HG02763 (cell line): ENCODE results near the gene FAM174C.

Source experiments
- ATAC-seq: cut with Tn5 transposase; IDR thresholded peaks from one replicate; pipeline ENCODE4 v1.9.1; 2021; ENCODE audit warnings: mild to moderate bottlenecking, moderate library complexity; ENCODE audit not compliant: unreplicated experiment

Gene FAM174C

DNA sequence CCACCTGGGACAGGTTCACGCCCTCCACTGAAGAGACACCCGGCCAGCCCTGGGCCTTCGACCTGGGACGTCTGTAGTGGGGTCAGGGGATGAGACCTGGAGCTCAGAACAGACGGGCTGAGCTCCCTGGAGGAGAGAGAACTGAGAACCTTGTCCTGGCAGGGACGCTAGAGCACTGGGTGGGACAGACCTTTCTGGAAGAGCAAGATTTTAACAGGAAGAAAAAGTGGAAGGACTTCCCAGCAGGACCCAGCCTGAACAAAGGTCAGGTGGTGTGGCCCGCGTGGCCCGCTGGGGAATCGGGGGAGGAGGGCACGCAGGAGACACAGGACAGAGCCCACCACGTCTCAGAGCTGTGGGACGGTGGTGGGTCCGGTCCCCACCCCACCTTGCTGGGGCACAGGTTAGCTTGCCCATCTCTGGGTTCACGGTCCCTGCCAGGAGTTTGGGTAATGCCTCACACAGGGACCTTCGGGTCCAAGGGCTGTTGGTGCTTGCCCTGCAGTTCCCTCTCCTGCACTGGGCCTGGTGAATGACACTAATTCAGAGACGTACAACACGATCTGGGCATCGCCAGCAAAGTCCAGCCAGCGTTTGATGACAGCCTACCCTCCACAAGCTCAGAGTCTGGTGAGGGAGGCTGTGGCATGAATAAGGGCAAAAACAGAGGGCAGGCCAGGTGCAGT is 9.1 kb downstream of the FAM174C start:
- ATAC-seq: no peak

DNA sequence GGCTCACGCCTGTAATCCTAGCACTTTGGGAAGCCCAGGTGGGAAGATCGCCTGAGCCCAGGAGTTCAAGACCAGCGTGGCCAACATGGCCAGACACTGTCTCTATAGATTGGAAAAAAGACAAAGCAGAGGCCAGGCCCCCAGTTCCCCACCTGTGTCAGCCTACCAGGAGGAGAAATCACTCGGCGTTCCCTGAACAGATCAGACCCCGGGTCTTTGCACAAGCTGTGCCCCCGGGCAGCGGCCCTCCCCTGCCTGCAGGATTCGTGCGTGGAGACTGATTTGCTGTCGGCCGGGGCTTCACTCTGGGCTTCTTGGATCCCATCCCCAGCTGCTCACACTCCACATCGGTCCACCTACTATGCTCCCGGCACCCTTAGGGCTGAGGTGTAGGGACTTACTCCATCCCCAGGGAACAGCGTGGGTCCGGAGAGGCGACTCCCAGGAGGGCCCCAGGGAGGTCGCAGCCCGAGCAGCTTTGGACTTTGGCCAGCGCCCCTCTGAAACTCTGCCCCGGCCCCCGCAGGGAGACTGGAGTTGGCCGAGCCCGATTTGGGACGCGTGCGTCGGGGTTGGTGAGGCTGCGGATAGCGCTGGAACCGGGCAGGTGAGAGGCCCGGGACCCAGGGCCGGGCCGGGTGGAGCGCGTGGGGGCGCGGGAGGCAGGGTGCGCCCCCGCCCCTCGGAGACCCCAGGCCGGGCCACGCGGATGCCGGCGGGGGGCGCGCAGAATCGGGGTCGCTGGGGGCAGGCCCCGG is 9.8 kb downstream of the FAM174C start:
- ATAC-seq: no peak

DNA sequence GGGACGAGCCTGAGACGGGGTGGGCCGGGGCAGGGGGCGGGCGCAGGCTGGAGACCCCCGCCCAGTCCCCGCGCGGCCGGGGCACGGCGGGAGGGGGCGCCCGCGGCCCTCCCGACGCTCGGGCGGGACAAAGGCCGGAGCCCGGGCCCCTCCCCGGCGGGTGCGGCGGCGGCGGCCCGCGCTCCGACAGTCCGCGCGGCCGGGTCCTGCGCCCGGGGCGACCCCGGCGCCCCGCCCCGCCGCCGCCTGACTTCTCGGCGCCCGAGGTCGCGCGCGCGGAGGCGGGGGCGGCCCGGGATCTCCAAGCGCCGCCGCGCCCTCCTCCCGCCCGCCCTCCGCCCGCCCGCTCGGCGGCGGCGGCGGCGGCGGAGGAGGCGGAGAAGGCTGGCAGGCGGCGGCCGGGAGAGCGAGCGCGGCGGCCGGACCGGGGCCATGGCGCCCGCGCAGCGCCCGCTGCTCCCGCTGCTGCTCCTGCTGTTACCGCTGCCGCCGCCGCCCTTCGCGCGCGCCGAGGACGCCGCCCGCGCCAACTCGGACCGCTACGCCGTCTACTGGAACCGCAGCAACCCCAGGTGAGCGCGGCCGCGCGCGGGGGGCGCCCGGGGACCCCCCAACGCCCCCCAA is 10.5 kb downstream of the FAM174C start, which contains the start of gene EFNA2:
EFNA2 (plus strand) TSS at position 137 of the 624 bp plus-strand sequence; CDS start at position 433, 296 bp downstream.
- ATAC-seq: no peak

DNA sequence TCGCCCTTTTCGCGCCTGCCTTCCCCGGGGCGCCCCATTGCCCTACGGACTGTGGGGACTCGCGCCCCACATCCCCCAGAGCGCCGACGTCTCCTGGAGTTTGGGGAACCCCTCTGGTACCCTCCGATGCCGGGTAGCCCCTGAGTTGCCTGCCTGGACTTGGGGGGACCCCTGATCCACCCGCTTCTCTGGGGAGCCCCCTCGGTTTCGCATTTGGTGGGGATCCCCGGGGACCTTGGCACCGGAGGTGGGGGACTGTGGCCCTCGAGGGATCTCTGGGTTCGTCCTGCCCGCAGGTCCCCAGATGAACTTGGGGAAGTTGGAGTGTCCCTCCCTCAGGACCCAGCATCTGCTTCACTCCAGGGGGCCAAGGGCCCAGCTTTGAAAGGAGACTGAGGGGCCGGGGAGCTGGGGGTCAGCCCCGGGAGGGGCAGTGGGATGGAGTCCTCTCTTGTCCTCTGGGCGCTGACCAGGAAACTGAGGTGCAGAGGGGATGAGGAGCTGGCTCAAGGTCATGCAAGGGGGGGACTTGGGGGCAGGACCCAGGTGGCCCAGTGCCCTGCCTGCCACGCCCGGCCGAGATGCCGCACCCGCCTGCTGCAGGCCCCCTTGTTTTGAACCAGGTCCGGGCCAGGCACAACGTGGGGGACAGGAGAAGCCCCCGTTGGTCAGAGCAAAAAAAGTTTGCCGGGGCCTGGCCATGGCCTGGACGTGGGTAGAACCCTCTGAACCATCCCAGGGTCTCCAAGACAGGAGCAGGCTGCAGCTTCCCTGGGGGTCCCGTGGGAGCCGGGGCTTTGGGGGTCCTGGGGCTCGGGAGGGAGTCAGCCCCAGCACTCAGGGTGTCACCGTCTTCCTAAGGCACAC is 11.4 kb downstream of the FAM174C start:
- no peak for ATAC-seq

DNA sequence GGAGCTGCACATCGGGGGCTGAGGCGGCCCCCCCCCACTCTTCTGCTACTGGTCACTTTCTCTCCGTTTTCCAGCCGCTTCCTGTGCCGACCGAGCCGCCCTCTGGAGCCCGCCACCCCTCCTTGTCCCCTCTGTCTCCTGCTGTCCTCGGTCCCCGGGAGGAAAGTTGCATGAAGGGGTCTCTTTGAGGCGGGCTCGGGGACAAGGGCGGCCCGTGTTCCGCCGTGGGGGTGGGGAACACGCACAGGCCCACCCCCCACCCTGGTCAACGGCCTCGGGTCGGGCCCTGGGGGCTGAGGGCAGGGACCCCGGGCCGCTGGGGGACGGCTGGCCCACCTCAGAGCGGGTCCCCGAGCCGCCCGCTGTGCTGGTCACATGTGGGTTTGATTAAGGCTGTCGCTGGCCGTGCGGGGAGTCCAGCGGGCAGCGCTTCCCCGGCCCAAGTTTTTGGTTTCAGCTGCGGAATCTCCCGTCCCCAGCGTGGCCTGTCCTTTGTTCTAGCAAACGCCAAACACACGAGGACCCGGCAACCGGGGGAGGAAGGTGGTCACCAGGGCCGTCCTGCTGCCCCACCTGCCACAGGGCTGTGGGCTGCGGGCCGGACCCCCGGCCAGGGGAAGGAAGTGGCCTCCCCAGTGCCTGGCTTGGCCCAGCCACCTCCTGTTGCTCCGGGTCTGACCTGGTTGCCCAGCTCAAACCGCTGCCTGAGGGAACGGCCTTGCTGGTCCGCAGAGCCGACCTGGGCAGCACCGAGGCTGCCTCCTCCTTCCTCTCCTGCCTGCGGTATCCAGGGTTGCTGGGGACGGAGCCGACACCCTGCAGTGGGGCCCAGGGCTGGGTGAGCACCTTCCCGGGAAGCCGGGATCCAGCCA is 12.3 kb downstream of the FAM174C start:
- no peak for ATAC-seq

DNA sequence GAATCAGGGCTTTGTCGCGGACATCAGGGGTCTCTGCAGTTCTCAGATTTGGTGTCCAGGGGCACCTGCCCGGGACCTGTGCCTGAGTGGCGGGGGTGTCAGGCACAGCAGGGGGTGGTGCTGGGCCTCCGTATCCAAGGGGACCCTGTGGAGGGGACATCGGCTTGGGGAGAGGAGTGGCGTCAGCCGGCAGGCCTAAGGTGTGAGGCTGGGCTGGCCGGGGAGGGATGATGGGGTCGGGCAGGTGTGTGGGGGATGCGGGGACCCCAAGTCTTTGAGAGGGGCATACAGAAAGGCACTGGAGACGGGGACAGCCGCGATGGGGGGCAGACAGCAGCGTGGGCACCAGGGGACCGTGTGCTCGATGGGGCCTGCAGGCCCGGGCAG is 12.9 kb downstream of the FAM174C start:
- no peak for ATAC-seq

DNA sequence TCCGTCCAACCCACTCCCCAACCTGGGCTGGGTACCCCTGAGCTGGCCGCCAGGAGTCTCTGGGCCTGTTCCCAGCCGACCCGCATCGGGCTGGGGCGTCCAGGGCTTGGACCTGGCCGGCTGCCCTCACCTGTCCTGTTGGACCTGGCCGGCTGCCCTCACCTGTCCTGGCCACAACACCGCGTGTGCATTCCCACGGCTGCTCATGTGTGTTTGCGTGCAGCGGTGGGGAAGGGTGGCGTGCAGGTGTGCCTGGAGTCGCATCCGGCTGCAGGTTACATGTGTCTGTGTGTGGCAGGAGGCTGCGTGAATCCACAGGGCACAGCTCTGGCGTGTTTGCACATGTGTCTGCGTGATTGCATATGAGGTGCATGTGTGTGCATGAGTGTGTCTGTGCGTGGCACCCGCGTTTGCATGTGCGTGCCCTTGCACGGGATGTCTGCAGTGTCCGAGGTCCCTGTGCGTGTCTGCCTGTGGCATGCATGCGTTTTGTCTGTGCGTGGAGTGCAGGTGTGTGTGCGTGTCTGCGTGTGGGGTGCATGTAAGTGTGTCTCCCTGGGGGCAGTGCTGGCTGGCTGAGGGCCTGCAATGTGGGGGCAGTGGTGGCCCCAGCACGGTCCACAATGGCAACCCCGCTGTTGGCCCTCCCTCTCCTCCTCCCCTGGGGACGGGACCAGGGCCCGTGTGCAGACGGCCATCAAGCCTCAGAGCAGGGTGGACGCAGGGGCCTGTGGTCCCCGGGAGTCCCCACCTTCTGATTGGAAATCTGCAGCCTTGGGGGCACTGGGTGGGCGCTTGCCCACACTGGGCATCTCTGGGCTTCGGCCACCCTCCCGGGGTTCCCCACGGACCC is 13.7 kb downstream of the FAM174C start:
- no peak for ATAC-seq

DNA sequence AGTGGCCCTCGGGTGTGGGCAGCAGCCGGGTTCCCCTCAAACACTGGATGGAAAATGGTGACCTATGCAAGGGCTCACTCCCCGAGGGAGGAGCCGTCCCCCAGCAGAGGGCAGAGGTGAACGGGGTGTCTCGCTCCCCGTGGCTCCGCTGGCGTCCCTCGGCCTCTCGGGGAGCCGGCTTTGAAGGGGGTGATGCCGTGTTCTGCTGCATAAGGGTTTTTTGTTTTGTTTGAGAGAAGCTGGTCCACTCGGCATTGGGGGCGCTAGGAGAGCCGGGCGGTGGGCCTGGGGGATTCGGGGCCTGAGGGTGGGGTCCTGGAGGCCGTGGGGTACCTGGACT is 14.3 kb downstream of the FAM174C start:
- ATAC-seq: no peak

DNA sequence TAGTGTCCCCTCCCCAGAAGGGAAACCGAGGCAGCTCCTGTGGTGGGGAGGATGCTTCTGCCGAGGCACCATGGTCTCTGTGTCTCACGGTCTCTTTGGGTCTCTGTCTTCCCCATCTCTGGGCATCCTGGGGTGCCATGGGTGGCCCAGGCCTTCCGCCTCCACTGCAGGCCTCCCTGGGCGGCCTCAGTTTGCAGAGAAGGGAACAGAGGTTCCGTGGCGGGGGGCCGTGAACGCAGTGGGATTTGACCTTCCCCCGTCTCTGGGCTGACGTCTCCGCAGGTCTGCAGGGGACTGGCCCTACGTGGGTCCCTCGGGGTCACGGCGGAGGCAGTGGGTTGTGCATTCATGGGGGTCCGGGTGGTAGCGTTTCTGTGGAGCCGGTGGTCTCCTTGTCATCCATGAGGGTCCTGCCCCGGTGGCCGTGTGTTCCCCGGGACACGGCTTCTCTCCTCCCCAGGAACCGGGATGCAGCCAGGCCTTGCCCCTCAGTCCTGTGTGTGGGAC is 14.9 kb downstream of the FAM174C start:
- ATAC-seq: no peak

DNA sequence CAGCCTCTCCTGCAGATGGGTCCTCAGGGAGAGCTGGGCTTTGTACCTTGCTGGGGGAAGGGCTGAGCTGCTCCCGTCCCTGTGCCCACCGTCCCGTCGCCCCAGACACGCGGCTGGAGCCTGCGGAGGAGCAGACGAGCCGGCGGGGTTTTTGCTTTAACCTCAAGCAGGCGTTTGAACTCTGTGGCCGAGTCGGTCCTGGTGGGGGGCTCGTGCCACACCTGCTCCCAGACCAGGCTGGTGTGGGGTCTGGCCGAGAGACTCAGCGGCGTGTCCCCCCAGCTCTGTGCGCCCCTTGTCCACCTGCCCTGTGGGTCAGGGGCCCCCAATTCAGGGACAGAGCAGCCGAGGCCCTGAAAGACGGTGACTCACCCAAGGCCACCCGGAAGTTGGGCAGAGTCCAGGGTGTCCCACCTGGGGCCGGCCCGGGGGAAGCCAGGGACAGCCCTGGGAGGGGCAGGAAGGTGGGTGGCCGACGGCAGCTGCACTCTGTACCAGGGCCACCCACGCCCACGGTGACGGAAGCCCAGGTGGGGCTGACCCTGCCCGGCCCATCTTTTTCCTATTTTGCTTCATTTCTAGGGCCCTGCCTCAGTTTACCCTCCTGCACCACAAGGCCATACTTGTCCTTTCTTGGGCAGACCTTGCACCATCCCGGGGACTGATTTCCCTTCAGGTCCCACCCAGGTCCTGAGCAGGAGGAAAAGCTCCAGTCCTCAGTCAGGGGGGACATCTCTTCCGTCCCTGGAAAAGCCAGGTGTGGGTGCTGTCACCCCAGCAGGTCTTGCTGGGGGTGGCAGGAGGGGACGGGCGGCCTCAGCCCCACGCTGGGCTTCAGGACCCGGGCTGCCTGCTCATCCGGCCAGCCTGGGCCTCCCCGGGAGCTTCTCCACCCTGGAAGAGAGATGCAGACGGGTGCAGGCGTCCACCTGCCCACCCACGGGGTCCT is 15.6 kb downstream of the FAM174C start:
- ATAC-seq: no peak

DNA sequence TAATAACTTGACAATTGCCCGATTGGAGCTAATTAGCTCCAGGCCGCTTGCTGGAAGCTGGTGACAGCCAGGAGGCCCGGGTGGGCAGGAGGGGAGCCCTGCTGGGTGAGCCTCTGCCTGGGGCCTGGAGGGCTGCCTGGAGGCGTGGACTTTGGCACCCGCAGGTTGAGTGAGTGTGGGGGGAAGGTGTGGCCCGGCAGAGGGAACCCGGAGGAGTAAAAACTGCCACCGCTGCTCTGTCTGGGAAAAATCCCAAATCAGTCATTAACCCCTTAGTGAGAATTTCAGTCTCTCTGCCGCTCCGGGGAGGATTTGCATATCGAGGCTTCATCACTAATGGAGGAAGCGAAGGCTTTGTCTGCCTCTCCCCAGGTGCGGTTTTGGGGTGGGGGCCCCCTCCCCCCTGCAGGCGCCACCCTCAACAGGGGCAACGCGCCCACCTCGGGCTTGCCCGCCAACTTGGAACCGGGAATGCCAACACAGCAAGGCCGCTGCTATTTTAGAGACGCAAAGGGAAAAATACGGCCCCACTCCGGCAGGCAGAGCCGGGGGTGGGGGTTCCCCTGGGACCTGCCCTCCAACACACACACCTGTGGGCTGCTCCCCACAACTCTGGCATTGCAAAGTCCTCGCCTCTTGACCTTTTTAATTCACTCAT is 16.6 kb downstream of the FAM174C start:
- no peak for ATAC-seq

DNA sequence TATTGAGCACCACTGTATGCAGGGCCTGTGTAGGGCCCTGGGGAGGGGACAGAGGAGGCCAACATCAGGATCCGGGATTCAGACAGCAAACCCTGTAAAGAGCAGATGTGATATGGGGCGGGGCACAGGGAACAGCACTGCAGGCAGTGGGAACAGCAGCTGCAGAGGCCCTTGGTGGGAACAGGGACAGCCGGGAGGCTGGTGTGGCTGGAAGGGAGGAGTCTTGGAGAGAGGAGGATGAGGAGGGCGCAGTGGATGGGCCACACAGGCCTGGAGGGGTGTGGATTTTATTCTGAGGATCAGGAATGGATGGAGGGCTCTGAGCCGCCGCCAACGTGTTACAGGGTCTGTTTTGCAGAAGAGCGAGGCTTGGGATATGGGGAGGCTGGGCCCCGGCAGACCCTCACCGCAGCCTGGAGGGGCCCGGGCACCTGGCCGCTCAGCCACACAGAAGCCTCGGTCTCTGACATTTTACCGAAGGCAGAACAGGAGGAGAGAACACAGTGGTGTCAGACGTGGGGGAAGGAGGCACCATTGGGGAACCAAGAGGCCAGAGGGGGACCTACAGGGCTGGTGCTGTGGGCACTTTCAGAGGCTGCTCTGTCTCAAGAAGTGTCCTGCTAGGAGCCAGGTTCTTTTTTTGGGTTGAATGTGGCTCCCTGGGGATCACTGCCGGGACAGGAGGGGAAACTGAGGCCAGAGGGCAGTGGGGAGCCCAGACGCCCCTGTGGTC is 17.3 kb downstream of the FAM174C start:
- no peak for ATAC-seq

DNA sequence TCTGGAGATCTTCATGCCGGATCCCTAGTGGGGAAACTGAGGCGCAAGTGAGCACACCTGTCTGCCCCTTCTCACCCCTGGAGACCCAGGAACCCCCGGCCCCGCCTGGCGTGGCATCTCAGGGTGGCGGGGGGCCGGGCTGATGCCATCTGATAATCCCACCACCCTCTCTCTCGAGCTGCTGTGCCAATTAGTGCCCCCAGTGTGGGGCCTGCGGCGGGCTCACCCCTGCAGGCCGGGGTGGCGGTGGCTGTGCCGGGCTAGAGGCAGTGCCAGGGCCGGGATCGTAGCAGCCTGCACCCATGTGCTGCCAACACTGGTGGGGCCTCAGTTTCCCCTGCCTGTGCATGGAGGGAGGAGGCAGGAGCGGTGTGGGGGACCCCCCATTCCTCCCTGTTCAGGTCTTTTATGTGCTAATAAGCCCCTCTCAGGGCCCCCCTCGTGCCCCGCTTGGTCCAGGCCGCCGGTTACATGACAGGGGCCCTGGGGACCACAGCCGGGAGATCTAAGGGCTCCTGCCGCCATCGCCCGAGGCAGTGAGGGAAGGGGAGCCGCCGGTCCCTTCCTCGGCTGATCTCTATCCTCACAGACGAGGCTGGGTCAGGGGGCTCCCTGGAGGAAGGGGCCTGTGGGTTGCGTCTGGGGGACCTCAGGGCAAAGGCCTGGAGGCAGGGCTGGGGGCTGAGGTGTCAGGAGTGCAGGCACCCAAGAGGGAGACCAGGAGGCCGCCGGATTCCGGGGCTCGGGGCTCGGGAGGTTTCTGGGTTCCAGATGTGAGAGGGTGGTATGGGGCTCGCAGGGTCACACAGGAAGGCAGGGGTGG is 18.7 kb downstream of the FAM174C start:
- no peak for ATAC-seq

DNA sequence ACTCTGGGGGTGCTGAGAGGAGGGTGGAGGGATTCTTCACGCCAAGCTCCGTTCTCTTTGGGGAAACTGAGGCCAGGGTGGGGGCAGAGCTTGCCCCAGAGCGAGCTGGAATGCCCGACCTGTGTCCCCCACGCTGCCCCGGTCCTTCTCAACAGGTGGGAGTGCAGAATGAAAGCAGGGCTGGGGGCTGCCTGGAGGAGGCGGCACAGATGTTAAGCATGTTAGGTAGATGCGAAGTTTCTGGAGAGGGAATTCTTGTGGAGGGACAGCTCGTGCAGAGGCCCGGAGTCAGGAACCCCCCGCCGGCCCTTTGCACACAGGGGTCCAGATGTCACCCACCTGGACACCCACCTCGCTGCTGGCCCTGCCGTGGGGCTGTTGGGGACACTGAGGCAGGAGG is 19.4 kb downstream of the FAM174C start:
- ATAC-seq: no peak

DNA sequence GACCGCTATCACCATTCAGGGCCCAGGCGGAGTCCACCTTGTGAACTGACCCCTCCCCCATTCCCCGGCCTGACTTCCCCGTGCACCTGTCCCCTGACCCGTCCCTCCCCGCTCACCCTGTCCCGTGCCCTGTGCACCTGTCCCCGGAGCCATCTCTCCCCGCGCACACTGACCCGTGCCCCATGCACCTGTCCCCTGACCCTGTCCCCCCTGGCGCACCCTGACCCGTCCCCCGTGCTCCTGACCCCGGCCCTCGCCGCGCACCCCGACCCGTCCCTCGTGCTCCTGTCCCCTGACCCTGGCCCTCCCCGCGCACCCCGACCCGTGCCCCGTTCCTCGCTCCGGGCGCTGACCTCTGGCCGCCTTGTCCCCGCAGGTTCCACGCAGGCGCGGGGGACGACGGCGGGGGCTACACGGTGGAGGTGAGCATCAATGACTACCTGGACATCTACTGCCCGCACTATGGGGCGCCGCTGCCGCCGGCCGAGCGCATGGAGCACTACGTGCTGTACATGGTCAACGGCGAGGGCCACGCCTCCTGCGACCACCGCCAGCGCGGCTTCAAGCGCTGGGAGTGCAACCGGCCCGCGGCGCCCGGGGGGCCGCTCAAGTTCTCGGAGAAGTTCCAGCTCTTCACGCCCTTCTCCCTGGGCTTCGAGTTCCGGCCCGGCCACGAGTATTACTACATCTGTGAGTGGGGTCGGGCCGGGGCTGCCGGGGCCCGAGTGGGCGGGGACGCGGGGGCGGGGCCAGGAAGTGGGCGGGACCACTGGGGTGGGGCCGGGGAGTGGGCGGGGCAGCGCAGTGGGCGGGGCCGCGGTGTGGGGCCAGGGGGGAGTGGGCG is 20.1 kb downstream of the FAM174C start:
- ATAC-seq: no peak
